HG03460 (cell line): ENCODE measurements around the gene ZFYVE21.
A peak's percentile ranks its signal among the peaks of the same experiment; 100 is the strongest.

Experiments
- ATAC-seq: cut with Tn5 transposase; IDR thresholded peaks from one replicate; pipeline ENCODE4 v1.9.1; 2021; ENCODE audit not compliant: unreplicated experiment

Gene ZFYVE21

DNA sequence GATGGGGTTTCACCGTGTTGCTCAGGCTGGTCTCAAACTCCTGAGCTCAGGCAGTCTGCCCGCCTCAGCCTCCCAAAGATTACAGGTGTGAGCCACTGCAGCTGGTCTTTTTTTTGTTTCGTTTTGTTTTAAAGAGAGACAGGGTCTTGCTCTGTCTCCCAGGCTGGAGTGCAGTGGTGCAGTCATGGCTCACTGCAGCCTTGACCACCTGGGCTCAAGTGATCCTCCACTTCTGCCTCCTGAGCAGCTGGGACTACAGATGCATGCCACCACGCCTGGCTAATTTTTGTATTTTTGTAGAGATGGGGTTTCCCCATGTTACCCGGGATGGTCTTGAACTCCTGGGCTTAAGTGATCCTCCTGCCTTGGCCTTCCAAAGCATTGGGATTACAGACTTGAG lies 24.0 kb upstream of the ZFYVE21 start:
- peak; percentile 65 for ATAC-seq

DNA sequence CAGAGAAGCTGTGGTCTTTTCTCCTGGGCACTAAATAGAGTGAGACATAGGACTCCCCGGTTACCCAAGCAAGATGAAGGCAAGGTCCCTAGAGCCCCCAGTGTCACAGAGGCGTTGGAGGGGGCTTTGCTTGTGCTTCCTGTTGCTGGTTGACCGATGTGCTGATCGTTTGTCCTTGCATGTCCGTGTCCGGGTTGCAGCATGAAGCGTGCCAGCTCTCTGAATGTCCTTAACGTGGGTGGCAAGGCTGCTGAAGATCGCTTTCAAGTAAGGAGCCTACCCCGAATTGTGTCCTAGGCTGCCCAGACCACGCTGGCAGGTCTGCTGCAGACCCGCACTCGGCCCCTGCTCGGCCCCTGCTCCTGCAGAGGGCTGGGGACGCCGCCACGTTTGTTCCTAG lies 23.5 kb upstream of the ZFYVE21 start:
- peak; percentile 33 for ATAC-seq

DNA sequence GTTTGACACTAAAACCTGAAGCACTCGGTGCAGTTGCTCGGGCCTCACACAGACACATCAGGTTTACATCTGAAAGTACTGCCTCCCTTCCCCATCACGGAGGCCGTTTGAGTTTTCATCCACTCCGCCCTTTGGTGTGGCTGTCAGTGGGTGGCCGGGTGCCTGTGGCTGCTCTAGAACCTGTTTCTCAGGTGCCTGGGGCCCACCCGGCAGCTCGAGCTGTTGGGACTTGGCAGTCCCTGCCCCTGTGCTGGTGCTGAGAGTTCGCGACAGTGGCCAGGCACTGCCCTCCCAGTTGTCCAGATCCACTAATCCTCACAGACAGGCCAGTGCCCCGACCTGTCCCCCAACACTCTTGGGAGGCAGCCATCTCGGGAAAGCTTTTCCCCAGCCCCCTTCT lies 22.7 kb upstream of the ZFYVE21 start:
- no peak for ATAC-seq

DNA sequence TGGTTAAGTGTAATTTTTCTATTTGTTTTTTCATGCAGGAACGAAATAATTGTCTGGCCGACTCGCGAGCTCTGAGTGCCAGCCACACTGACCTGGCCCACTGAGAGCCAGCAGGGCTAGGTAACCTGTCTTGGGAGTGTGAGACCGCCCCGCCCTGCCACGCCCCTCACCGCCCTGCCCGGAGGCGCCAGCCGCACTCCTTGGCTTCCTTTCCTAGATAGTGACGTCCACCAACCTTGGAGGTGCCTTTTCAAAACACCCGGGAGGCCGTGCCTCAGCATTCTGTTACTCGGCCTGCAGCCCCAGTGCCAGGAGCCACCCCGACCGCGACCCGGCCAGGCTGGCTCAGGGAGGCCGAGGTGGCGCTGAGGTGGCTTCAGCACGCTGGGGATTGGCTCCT lies 22.1 kb upstream of the ZFYVE21 start:
- no peak for ATAC-seq

DNA sequence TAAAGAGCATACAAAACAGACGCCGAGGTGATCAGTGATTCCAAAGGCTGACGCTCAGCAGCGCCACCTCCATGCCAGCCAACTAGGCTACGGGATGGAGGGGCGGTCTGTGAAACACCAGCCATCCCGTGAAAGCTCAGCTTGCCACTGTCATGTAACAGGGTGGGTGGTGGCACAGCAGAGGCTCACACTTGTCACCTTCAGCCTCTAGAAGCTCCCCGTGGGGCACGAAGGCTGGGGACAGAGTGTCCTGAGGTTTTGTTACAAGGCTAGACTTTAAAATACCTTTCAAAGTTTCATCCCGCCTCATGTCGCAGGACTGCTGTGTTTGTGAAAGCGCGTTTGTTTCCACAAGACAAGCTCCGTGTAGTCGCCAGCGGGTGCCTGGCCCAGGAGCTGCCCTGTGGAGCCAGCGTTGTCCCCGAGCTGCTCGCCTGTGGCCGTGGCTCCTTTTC lies 21.0 kb upstream of the ZFYVE21 start:
- ATAC-seq = no peak

DNA sequence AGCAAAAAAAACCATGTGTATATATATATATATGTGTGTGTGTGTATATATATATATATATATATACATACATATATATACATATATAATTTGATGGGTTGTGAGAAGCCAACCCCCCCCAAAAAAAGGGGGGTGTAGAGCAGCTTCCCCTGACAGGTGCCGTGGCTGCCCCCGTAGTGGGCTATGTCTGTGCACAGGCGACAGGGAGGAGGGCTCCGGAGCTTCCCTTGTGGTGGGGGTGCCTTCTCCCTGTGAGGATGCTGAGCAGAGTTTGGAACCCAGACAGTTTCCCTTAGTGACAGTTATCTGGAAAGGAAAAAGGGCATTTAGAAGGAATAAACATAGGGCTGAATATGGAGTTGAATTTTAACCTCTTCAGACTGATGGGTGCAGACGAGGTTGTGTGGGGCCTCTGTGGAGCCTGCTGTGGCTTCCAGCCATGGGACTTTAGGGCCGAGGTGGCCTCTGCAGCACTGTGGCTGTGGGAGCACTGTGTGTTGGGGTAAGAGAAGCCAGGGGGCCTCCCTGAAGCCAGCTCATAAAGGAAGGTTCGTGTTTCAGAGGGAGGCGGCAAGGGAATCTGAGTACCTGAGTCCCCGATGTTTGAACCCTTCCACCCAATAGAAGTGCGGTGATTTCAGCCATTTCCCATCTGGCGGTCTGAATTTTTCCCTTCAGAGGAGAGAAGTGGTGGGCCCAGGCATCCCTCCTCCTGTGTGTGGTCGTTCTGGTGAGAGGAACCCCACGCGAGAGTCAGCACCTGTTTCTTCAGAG lies 20.1 kb upstream of the ZFYVE21 start:
- ATAC-seq = no peak

DNA sequence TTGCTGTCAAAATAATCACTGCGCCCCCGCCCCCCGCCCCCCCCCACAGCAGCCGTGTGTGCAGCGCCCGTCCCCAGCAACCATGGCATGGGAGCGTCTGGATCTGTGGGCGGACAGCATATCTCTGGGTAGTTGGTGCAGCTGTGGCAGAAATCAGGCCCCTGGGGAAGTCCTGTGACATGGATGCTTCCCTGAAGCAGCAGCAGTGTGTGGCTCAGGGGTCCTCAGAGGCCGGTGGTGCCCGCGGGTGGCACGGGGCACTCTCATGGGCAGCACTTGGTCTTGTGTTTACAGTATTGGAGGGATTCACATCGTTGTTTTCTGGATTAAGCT lies 19.6 kb upstream of the ZFYVE21 start:
- no peak for ATAC-seq

DNA sequence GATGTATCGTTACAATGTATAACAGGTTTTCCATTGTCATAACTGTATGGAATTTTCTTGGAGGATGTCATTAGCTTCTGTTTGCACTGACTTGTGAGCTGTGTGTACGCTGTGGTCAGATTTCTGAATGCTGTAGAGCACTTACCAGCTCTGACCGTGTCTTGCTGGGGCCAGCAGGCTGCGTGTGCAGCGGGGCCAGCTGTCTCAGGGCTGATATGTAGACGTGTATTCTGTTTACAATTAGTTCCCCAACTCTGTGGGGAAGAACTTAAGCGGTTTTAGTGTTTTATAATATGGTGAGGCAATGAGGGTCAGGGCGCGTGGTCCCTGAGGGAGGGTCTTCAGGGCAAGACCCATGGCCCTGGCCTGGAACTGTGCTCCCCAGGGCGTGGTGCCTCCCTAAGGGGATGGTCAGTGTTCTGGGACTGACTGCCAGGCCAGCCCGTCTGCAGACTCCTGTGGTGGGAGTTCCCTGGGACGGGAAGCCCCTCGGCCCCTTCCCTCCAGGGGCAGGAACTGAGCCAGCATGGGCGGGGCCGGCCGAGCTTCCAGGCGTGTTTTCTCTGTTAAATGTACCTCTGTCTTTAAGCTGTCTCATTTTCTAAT lies 19.0 kb upstream of the ZFYVE21 start:
- ATAC-seq = no peak

DNA sequence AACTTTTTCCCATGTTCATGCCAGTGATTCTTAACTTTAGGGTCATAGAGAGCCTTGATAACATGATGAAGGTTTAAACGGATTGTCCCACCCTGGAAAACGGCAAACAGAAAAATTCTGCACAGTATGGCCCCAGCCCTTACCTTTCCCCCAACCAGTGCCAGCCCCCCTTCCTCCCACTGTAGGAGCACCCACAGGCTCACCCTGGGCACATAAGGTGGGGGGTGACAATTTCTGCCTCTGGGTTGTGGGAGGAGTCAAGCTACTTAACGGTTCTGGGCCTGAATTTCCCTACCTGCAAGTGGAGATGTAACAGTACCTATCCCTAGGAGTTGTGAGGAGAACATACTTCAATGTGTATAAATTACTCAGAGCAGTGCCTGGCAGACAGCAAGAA lies 18.4 kb upstream of the ZFYVE21 start:
- no peak for ATAC-seq

DNA sequence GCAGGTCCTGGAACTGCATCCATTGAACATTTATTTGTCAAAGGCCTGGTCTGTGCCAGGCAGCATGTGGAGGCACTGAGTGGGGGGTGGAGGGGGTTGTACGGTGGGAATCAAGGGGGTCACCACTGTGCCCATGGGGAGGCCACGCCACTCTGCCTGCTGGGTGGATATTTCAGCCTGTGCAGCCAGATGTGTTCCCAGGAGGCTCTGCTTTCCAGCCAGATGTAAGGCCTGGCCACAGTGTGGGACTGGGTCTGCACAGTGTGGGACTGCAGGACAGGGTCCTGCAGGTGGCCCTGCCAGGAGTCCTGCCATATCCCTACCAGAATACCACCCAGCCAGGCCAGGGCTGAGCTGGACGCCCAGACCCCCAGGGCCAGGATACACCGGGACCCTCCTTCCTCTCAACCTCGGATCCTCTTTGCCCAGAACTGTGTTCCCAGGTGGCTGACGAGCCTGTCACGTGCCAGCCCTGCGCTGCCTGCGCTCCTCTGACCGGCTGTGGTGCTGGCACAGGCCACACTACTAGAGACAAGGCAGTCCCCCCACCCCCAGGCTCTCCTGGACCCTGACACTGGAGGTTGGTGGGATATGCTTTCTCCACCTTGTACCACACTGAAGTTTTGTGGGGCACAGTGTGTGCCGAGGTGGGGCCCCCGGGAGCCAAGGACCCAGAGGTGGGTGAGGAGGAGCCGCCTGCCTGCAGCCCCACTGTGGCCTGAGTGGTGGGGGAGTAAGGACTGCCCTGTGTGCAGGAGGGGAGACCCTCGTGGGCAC lies 17.8 kb upstream of the ZFYVE21 start:
- ATAC-seq = no peak

DNA sequence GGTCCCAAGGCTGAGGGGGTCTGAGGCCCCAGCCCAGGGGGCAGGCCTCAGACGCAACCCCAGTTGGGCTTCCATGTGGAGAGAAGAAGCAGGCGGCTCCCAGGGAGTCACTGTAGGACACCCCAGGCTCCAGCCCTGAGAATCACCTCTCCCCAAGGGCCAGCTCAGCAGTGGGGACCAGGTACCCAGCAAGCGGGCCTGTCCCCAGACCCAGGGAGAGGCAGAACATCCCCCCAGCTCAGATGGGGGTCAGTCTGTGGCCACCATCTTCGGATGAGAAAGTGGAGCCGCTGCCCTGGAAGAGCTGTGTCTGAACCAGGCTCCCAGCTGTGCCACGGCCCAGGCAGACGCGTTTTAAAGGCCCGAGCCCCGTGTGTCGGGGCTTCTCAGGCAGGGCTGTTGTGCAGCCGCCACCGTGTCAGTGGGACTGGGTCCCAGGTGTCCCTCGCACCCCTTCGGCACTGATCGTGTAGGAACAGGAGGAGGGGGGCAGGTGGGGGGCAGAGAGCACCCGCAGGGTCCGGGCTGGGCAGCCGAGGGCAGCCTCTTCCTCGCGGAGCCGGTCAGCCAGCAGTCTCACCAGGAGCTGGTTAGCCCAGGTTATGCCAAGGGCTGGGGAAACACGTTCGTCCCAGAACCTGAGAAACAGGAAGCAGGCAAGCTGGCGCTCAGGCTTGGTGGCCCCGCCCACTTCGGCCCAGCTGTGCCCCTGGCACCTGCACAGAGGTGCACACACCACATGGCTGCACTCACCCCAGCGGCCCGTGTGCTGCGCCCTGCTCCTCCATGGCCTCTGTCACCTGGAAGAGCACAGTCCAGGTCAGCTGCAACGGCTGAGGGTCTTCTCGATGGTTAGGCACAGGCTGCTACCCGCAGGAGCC lies 17.0 kb upstream of the ZFYVE21 start:
- no peak for ATAC-seq

DNA sequence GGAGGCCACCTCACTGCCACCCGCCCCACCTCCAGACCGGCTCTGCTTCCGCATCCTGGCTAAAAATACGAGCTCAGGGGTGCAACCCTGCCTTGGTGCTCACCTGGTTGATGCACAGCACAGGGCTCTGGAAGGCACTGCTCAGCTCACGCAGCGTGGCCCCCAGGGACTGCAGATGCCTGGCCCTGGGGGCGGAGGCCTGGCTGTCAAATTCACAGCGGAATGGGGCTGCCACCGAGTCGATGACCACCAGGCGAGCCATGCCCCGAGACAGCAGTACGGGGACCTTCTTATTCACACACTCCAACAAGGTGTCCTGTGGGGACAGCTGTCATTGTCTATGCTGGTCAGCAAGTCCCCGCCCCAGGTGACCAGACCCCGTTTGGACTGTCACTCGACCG lies 16.3 kb upstream of the ZFYVE21 start:
- no peak for ATAC-seq

DNA sequence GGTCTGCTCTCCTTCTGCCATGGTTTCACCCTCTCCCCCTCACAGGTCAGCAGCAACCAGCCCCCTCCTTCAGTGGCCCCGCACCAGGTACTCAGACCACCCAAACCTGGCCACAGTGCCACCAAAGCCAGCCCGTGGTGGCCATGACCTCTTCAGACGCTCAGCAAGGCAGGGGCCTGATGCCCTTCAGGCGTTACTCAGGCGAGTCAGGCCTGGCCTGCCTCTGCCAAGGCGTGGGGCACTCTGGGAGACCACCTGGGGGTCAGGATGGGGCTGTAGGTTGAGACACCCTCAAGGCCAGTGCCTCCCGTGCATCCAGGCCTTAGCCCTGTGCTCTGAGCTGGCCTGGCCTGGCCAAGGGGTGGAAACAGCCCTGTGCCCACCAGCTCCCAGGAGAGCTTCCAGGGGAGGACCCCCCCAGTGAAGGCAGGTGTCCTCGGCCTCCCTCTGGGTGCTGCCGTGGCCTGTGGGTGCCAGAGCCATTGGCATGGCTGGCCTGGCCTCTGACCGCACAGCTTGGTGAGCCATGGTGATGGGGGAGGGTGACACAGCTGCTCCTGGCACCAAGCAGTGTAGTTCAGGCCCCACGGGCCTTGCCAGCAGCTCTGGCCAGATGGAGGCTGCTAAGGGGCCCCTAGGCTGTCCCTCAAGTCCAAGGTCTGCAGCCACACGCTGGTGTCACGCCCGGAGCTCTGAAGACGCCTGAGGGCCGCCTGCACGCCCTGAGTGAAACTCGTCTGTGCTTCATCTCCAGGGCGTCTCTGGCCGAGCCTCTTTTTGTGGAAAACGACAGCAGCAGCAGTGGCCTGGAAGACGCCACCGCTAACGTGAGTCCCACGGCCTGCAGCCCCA lies 15.5 kb upstream of the ZFYVE21 start:
- ATAC-seq = no peak

DNA sequence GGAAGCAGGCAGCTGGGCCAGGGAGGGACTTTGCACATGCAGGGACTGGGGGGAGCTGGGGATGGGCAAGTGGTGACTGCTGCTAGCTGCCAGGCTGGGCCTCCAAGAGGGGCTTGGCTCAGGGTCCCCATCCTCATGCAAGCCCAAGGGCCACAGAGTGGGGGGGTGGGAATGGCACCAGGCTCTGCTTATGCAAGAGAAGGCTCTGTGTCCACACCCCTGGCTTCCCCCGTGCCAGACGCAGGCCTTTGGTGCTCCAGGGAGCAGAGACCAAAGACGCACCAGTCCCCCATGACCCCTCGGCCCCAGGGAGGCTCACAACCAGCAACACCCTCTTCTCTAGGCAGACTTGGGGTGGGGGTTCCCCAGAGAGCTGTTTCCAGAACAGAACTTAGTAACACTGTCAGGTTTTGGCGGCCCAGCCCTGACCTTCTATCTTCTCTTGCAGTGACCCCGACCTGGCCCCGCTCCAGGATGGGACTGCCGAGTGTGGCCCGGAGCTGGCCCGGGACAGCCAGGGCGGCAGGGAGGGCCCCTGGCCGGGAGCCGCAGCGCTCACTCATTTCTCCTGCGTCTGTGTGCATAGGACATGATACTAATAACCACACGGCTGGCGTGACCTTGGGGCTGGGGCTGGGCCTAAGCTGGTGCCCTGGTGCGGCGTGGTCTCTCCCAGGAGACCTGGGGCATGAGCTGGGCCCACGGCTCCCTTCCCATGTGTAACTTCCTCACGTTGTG lies 14.7 kb upstream of the ZFYVE21 start:
- ATAC-seq = no peak

DNA sequence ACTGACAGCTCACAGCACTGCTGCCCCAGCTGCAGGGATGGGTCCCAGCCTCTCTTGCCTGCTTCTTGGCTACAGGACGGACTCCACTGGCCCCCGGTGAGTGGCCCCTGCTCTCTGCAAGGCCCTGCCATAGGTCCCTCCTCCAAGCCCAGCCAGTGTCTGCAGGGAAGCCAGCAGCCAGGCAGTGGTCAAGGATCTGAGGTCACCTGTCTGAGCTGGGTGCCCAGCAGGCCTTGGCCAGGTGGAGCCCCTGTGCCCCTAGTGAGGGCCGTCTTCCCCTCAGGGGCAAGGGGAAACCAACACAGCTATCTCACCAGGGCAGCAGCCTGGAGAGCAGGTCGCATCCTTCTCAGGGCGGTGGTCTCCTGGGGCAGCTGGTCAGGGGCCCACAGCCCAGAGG lies 13.5 kb upstream of the ZFYVE21 start:
- no peak for ATAC-seq

DNA sequence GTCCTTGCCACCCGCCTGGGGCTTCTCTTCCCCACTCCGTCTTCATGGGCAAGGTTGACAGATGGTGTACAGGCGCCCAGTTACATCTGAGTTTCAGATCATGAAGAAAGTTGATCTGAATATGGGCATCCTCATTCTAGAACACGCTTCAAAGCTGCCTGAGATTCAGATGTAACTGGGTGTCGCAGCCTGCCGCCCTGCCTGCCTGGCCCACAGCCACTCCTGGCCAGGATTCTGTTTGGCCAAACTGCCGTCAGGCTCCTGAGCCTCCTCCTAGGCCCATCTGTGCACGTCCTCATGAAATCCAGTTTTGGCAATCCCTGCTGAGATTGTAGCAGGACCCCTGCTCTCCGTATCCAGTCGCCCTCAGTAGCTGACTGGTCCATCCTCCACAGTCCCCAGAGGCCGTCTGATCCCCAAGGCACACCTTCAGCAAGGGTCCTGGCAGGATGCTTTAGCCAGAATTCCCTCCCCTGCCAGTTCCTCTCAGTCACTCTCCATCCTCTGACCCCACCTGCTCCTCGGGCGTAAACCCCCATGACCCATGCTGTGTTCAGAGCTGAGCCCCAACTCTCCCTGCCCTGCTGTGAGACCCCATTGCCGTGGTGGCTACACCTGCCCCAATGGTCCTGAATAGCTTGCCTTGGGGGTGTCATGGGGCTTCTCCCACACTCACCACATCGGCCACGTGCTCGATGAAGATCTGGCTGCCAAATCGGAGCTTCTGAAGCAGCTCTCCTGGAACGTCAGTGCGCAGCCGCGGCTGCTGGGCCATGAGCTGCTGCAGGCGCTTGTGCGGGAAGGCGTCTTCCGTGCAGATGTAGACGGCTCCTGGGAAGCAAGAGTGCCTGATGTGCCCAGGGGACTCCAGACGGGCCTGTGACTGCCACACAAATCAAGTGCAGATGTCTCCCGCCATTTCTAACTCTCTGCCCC lies 12.8 kb upstream of the ZFYVE21 start:
- no peak for ATAC-seq

DNA sequence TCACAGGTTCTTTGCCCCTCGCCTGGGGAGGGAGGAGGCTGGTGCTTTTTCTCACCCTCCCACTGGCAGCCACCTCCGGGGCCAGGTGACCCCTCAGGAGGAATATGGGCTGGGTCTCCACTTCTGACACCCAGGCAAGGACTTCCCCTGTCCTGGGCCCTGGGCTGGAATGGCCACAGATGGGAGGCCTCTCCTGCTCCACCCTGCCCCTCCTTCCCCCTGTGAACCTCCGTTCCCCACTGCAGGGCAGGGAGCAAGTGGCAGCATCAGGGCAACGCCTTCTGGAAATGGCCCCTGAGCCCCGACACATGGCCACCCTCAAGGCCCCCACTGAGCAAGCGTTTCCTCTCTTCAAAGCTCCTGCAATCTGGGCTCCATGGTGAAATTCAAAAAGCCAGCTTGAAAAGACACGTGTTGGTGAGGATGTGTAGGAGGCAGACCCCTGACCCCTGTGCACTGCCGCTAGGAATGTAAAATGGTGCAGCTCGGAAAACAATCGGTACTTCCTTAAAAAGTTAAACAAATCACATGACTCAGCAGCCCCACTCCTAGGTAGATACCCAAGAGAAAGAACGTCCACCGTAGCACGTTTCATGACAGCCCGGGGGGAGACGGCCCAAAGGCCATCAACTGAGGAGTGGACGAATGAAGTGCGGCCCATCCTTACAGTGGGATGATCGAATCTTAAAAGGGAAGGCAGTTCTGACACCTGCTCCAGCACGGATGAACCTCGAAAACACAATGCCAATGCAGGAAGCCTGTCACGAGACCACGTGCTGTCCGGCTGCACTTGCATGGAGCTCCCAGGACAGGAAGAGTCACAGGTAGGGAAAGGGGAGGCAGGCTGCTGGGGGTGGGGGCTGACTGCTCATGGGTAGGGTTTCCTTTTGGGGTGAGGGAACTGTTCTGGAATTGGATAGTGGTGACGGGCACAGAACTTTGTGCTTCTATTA lies 11.9 kb upstream of the ZFYVE21 start:
- no peak for ATAC-seq
